Measurements from ENCODE around the gene ICAM1. TPM values are rescaled to one million over a fixed set of nuclear protein-coding genes. Genes with fewer than 3 reads are reported as not detected.

ICAM1 gene
- total RNA-seq, 1 donor from 2014 or later: 31.8 TPM

DNA sequence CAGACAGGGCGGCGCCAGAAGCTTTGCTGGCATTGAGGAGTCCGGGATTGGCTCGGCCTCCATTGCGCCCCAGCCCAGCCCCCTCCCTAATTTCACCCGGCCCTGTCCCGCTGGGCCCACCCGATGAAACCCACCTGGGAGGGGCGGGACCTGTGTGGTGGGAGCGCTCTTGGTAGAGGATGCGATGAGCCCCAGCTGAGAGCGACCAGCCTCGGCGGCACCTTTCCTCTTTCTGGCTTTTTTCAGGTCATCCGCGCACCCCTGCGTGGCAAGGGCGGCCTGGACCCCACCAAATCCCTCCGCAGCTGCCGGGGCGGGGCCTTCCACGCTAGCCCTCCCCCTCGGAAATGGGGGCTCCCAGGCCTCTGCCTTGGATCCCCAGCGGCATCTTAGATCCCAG, 38.5 kb downstream of the ICAM1 start, which contains the start of gene ZGLP1:
Gene ZGLP1 (minus strand): TSS at position 393 of the 400 bp plus-strand sequence.
- no peak for TF ChIP-seq CTCF (IDR thresholded peaks at IDR 0.05)
- Mint-ChIP-seq H3K4me1 (ENCODE audit: unreplicated experiment) (peaks cover 3% of the 10 kb centered on the region), H3K36me3 (ENCODE audit: unreplicated experiment) (peaks cover 5% of the 10 kb centered on the region), H3K27ac (ENCODE audit: unreplicated experiment) (no peak within 1 kb of the TSS), H3K4me3 (ENCODE audit: unreplicated experiment) (no peak within 1 kb of the TSS), H3K9me3 (ENCODE audit: unreplicated experiment) (no peaks in the 10 kb centered on the region), H3K27me3 (ENCODE audit: unreplicated experiment) (no peaks in the 10 kb centered on the region)
- DNase-seq (ENCODE audit: extremely low spot score, unreplicated experiment): no peak

DNA sequence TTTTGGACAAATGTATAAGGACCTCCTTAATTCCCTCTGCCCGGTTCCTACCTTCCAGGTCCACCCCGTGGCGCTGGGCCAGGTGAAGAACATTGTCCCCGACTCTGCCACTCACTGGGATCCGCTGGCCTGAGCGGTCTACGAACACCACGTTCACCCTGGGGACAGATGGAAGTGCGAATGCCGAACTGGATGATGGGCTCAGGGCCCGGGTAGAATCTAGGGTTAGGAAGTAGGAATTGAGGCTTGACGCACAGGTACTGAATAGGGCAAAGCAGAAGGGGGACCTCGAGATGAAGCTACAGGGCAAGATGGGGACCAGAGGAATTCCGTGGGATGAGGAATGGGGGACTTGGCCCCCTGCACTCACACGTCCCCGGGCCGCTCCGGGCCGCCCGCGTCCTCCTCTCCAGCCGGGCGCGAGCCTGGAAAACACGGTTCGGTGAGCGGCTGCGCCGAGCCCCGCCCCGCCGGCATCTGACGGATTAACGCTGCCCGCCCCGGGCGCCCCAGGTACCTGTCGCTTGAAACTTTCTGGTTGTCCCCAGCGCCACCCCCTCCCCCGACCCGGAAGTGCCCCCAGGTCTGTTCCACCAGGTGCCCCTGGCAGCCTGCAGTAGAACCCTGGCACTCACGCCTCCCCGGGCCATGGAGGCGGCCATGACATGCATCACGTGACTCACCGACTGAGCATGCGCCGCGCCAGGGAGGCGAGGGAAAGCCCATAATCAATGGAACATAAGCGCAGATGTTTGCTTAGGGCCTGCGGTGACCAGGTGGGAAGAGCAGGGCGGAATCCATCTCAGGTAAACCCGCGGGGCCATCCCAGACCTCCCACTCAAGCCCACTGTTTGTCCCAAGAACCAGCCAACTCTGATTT, 44.7 kb downstream of the ICAM1 start, which contains the start of gene FDX2:
Gene FDX2 (minus strand): TSS at position 681 of the 880 bp plus-strand sequence. CDS start 19 bp downstream, at position 662.
- H3K4me1 Mint-ChIP-seq (ENCODE audit: unreplicated experiment): peaks cover 13% of the 10 kb centered on the region
- peak; percentile 95 for DNase-seq (ENCODE audit: extremely low spot score, unreplicated experiment)

DNA sequence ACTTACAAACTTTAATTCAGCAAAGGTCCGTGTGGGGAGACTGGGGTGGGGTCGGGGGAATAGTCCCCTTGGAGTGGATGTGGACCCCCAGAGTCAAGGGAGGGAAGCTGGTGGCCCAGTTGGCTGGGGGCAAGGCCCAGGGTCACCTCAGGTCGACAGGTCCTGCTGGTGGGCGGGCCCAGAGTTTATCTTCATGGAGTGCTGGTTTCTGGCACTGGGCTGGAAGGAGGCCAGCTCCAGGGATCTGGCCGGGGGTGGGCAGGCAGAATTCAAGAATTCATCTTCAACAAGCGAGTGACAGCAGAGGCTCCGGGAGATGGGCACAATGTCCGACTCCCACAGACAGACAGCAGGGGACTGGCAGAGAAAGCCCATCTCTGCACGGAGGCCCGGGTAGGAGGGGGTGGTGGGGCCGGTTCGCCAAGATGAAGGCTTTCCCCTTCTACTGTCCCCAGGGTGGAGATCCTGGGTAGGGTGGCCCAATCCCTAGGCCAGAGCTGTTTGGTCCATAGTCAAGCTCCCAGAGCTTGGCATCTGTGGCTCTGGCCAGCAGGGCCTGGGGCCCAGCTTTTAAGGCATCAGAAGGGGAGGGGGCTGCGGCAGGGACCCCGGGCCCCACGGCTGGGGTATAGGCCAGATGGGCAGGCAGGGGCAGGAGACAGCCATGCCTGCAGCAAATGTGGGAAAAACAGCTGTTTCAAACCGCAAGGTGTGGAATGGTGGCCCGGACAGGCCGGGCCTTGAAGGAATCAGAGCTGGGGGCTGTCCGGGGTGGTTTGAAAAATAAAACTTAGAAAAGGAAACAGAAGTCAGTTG, 45.5 kb downstream of the ICAM1 start:
- H3K27ac Mint-ChIP-seq (ENCODE audit: unreplicated experiment): peak overlapping the region; percentile 79
- H3K4me3 Mint-ChIP-seq (ENCODE audit: unreplicated experiment): peak overlapping the region; percentile 89
- no peak for DNase-seq (ENCODE audit: extremely low spot score, unreplicated experiment)
- H3K27me3 Mint-ChIP-seq (ENCODE audit: unreplicated experiment): no peaks in the 10 kb centered on the region
- peaks cover 13% of the 10 kb centered on the region for H3K4me1 Mint-ChIP-seq (ENCODE audit: unreplicated experiment)
- no peaks in the 10 kb centered on the region for H3K9me3 Mint-ChIP-seq (ENCODE audit: unreplicated experiment)
- no peak for TF ChIP-seq CTCF (IDR thresholded peaks at IDR 0.05)
- H3K36me3 Mint-ChIP-seq (ENCODE audit: unreplicated experiment): peaks cover 7% of the 10 kb centered on the region

More for the DNA sequence above, 44.7 kb downstream of the ICAM1 start, which contains the start of gene FDX2:
- Mint-ChIP-seq H3K9me3 (ENCODE audit: unreplicated experiment) (no peaks in the 10 kb centered on the region), H3K36me3 (ENCODE audit: unreplicated experiment) (peaks cover 7% of the 10 kb centered on the region), H3K4me3 (ENCODE audit: unreplicated experiment) (peak within 1 kb of the TSS; percentile 89), H3K27ac (ENCODE audit: unreplicated experiment) (peak within 1 kb of the TSS; percentile 79), H3K27me3 (ENCODE audit: unreplicated experiment) (no peaks in the 10 kb centered on the region)
- TF ChIP-seq CTCF (IDR thresholded peaks at IDR 0.05): no peak

- H3K4me1 Mint-ChIP-seq (ENCODE audit: unreplicated experiment): peaks cover 13% of the 10 kb centered on the region
- H3K4me3 Mint-ChIP-seq (ENCODE audit: unreplicated experiment): no peak overlapping the region
- TF ChIP-seq CTCF (IDR thresholded peaks at IDR 0.05): no peak
- no peak for DNase-seq (ENCODE audit: extremely low spot score, unreplicated experiment)
- peaks cover 10% of the 10 kb centered on the region for H3K36me3 Mint-ChIP-seq (ENCODE audit: unreplicated experiment)
- H3K27ac Mint-ChIP-seq (ENCODE audit: unreplicated experiment): no peak overlapping the region
- no peaks in the 10 kb centered on the region for H3K27me3 Mint-ChIP-seq (ENCODE audit: unreplicated experiment)
- no peaks in the 10 kb centered on the region for H3K9me3 Mint-ChIP-seq (ENCODE audit: unreplicated experiment)
Measured at GRCh38 chr19:10317045-10317856, 46.3 kb downstream of the ICAM1 start.
